Measurements from ENCODE around the gene HERC4. TPM values are rescaled to one million over a fixed set of nuclear protein-coding genes. Genes with fewer than 3 reads are reported as not detected.
A peak's percentile ranks its signal among the peaks of the same experiment; 100 is the strongest.

HERC4 gene
- total RNA-seq, 1 experiment from 2014 or later, result 39.4 TPM

DNA sequence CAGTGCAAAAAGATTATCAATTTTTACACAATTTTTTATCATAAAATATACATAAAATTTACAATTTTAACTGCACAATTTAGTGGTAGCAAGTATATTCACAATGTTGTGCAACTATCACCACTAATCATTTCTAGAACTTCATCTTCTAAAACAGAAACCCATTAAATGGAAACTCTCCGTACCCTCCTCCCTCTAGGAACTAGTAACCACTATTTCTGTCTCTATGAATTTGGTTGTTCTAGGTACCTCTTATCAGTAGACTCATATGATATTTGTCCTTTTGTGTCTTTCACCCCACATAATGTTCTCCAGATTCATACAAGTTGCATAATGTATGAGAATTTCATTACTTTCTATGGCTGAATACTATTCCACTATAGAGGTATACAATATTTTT, 73.5 kb downstream of the HERC4 start:
- TF ChIP-seq FOXK1 (CRISPR knock-in tag; IDR thresholded peaks at IDR 0.05), result no peak
- TF ChIP-seq, protein P1, sequence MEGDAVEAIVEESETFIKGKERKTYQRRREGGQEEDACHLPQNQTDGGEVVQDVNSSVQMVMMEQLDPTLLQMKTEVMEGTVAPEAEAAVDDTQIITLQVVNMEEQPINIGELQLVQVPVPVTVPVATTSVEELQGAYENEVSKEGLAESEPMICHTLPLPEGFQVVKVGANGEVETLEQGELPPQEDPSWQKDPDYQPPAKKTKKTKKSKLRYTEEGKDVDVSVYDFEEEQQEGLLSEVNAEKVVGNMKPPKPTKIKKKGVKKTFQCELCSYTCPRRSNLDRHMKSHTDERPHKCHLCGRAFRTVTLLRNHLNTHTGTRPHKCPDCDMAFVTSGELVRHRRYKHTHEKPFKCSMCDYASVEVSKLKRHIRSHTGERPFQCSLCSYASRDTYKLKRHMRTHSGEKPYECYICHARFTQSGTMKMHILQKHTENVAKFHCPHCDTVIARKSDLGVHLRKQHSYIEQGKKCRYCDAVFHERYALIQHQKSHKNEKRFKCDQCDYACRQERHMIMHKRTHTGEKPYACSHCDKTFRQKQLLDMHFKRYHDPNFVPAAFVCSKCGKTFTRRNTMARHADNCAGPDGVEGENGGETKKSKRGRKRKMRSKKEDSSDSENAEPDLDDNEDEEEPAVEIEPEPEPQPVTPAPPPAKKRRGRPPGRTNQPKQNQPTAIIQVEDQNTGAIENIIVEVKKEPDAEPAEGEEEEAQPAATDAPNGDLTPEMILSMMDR (IDR thresholded peaks at IDR 0.05), result no peak
- CTCF ChIA-PET, result no interaction called here
- Mint-ChIP-seq H3K9me3 (peaks cover 10% of the 10 kb centered on the region), H3K27me3 (ENCODE audit: low read depth) (no peaks in the 10 kb centered on the region), H3K36me3 (peaks cover 23% of the 10 kb centered on the region), H3K4me1 (peaks cover 8% of the 10 kb centered on the region), H3K27ac (peak overlapping the region; percentile 80), H3K4me3 (no peak overlapping the region)
- DNase-seq (ENCODE audit: low spot score), result no peak
- POLR2A ChIA-PET, result no interaction called here
- ATAC-seq, result no peak

DNA sequence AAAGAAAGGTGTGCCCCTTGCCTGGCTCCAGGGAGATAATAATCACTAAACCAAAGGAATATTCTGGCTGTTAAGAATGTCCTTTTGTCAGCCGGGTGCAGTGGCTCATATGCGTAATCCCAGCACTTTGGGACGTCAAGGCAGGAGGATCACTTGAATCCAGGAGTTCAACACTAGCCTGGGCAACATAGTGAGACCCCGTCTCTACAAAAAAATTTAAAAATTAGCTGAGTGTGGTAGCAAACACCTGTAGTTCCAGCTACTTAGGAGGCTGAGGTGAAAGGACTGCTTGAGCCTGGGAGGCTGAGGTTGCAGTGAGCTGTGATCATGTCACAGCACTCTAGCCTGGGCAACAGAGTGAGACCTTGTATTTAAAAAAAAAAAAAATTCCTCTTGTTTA, 74.1 kb downstream of the HERC4 start:
- no peak overlapping the region for H3K4me3 Mint-ChIP-seq
- peaks cover 8% of the 10 kb centered on the region for H3K4me1 Mint-ChIP-seq
- H3K9me3 Mint-ChIP-seq, result peaks cover 10% of the 10 kb centered on the region
- no peak for DNase-seq (ENCODE audit: low spot score)
- ATAC-seq, result no peak
- no peak for TF ChIP-seq GTF2I (CRISPR knock-in tag; conservative IDR thresholded peaks at IDR 0.05)
- TF ChIP-seq ZNF121 (CRISPR knock-in tag; IDR thresholded peaks at IDR 0.05), result peak; percentile 68; the same call in 1 of the 2 replicates
- TF ChIP-seq, protein P2, sequence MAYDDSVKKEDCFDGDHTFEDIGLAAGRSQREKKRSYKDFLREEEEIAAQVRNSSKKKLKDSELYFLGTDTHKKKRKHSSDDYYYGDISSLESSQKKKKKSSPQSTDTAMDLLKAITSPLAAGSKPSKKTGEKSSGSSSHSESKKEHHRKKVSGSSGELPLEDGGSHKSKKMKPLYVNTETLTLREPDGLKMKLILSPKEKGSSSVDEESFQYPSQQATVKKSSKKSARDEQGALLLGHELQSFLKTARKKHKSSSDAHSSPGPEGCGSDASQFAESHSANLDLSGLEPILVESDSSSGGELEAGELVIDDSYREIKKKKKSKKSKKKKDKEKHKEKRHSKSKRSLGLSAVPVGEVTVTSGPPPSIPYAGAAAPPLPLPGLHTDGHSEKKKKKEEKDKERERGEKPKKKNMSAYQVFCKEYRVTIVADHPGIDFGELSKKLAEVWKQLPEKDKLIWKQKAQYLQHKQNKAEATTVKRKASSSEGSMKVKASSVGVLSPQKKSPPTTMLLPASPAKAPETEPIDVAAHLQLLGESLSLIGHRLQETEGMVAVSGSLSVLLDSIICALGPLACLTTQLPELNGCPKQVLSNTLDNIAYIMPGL (CRISPR knock-in tag; IDR thresholded peaks at IDR 0.05), result no peak
- TF ChIP-seq, protein P3, sequence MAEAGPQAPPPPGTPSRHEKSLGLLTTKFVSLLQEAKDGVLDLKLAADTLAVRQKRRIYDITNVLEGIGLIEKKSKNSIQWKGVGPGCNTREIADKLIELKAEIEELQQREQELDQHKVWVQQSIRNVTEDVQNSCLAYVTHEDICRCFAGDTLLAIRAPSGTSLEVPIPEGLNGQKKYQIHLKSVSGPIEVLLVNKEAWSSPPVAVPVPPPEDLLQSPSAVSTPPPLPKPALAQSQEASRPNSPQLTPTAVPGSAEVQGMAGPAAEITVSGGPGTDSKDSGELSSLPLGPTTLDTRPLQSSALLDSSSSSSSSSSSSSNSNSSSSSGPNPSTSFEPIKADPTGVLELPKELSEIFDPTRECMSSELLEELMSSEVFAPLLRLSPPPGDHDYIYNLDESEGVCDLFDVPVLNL (CRISPR knock-in tag; IDR thresholded peaks at IDR 0.05; ENCODE audit: borderline replicate concordance, low read depth), result no peak
- TF ChIP-seq, protein P4, sequence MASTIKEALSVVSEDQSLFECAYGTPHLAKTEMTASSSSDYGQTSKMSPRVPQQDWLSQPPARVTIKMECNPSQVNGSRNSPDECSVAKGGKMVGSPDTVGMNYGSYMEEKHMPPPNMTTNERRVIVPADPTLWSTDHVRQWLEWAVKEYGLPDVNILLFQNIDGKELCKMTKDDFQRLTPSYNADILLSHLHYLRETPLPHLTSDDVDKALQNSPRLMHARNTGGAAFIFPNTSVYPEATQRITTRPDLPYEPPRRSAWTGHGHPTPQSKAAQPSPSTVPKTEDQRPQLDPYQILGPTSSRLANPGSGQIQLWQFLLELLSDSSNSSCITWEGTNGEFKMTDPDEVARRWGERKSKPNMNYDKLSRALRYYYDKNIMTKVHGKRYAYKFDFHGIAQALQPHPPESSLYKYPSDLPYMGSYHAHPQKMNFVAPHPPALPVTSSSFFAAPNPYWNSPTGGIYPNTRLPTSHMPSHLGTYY (CRISPR knock-in tag; IDR thresholded peaks at IDR 0.05), result no peak
- TF ChIP-seq ATF1 (CRISPR knock-in tag; IDR thresholded peaks at IDR 0.05), result no peak
- peaks cover 24% of the 10 kb centered on the region for H3K36me3 Mint-ChIP-seq
- POLR2A ChIA-PET, result no interaction called here
- CTCF ChIA-PET, result no interaction called here
- H3K27me3 Mint-ChIP-seq (ENCODE audit: low read depth), result no peaks in the 10 kb centered on the region
- no peak overlapping the region for H3K27ac Mint-ChIP-seq

DNA sequence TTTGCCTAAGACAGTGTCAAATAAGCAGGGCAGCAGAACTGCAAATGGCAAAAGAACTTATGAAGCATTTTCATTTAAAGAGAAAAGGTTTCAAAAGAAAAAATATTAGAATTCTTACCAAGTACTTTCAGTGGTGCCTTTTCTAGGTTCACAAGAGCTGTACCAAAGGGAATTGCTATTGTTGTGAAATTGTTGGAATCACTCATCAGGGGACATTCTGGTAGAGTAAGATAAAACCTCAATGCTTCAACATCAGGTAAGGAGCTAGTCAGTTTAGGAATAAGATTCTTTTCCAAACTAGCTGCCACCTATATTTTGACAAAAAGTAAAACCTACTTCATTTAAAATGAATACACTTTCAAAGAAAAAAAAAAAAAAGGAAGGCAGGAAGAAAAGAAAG, 85.0 kb downstream of the HERC4 start:
- Mint-ChIP-seq H3K4me3 (no peak overlapping the region), H3K9me3 (0 out of 2 replicates have a peak, but pooled peaks cover 3% of the 10 kb centered on the region), H3K27me3 (ENCODE audit: low read depth) (no peaks in the 10 kb centered on the region), H3K4me1 (no peaks in the 10 kb centered on the region), H3K36me3 (peaks cover 24% of the 10 kb centered on the region), H3K27ac (peak overlapping the region; percentile 58; the same call in 1 of the 2 replicates)
- ATAC-seq (no peak), DNase-seq (ENCODE audit: low spot score) (no peak)
- POLR2A ChIA-PET, result no interaction called here
- CTCF ChIA-PET, result no interaction called here
- no peak for TF ChIP-seq ZNF423 (CRISPR knock-in tag; IDR thresholded peaks at IDR 0.05)
- TF ChIP-seq GRHL2 (CRISPR knock-in tag; IDR thresholded peaks at IDR 0.05; ENCODE audit: insufficient replicate concordance, severe bottlenecking), result no peak
- TF ChIP-seq, protein P5, sequence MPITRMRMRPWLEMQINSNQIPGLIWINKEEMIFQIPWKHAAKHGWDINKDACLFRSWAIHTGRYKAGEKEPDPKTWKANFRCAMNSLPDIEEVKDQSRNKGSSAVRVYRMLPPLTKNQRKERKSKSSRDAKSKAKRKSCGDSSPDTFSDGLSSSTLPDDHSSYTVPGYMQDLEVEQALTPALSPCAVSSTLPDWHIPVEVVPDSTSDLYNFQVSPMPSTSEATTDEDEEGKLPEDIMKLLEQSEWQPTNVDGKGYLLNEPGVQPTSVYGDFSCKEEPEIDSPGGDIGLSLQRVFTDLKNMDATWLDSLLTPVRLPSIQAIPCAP (CRISPR knock-in tag; IDR thresholded peaks at IDR 0.05), result no peak
- TF ChIP-seq, protein P6, sequence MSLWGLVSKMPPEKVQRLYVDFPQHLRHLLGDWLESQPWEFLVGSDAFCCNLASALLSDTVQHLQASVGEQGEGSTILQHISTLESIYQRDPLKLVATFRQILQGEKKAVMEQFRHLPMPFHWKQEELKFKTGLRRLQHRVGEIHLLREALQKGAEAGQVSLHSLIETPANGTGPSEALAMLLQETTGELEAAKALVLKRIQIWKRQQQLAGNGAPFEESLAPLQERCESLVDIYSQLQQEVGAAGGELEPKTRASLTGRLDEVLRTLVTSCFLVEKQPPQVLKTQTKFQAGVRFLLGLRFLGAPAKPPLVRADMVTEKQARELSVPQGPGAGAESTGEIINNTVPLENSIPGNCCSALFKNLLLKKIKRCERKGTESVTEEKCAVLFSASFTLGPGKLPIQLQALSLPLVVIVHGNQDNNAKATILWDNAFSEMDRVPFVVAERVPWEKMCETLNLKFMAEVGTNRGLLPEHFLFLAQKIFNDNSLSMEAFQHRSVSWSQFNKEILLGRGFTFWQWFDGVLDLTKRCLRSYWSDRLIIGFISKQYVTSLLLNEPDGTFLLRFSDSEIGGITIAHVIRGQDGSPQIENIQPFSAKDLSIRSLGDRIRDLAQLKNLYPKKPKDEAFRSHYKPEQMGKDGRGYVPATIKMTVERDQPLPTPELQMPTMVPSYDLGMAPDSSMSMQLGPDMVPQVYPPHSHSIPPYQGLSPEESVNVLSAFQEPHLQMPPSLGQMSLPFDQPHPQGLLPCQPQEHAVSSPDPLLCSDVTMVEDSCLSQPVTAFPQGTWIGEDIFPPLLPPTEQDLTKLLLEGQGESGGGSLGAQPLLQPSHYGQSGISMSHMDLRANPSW (CRISPR knock-in tag; conservative IDR thresholded peaks at IDR 0.05; ENCODE audit: low read depth), result no peak
- no peak for TF ChIP-seq TEAD1 (CRISPR knock-in tag; IDR thresholded peaks at IDR 0.05)
- TF ChIP-seq, protein P7, sequence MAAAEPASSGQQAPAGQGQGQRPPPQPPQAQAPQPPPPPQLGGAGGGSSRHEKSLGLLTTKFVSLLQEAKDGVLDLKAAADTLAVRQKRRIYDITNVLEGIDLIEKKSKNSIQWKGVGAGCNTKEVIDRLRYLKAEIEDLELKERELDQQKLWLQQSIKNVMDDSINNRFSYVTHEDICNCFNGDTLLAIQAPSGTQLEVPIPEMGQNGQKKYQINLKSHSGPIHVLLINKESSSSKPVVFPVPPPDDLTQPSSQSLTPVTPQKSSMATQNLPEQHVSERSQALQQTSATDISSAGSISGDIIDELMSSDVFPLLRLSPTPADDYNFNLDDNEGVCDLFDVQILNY (CRISPR knock-in tag; IDR thresholded peaks at IDR 0.05), result no peak
- no peak for TF ChIP-seq ELF4 (CRISPR knock-in tag; IDR thresholded peaks at IDR 0.05; ENCODE audit: low read depth)
- TF ChIP-seq, protein P8, sequence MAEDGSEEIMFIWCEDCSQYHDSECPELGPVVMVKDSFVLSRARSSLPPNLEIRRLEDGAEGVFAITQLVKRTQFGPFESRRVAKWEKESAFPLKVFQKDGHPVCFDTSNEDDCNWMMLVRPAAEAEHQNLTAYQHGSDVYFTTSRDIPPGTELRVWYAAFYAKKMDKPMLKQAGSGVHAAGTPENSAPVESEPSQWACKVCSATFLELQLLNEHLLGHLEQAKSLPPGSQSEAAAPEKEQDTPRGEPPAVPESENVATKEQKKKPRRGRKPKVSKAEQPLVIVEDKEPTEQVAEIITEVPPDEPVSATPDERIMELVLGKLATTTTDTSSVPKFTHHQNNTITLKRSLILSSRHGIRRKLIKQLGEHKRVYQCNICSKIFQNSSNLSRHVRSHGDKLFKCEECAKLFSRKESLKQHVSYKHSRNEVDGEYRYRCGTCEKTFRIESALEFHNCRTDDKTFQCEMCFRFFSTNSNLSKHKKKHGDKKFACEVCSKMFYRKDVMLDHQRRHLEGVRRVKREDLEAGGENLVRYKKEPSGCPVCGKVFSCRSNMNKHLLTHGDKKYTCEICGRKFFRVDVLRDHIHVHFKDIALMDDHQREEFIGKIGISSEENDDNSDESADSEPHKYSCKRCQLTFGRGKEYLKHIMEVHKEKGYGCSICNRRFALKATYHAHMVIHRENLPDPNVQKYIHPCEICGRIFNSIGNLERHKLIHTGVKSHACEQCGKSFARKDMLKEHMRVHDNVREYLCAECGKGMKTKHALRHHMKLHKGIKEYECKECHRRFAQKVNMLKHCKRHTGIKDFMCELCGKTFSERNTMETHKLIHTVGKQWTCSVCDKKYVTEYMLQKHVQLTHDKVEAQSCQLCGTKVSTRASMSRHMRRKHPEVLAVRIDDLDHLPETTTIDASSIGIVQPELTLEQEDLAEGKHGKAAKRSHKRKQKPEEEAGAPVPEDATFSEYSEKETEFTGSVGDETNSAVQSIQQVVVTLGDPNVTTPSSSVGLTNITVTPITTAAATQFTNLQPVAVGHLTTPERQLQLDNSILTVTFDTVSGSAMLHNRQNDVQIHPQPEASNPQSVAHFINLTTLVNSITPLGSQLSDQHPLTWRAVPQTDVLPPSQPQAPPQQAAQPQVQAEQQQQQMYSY (CRISPR knock-in tag; IDR thresholded peaks at IDR 0.05), result no peak
- TF ChIP-seq ZNF263 (CRISPR knock-in tag; IDR thresholded peaks at IDR 0.05; ENCODE audit: low read depth), result no peak
- TF ChIP-seq PRRX2 (CRISPR knock-in tag; IDR thresholded peaks at IDR 0.05), result no peak

Data from WTC11 (cell line).